ENCODE results near the gene TRDMT1.

DNA sequence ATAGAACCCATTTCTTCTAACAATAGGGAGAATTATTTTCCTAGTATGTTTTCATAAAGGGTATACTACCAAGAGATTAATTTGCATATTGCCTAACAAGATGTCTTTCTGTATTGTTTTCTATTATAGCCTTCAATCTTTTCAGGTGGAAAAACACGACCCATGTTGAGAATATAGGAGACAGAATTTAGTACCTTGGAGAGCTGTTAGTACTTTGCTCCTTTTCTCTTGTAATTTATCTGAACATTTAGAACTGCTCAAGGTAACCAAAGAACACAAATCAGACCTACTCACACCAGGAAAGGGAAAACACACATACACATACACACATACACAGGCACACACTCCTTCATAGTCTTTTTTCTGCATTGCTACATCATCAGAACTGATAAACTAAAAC lies 7.8 kb upstream of the TRDMT1 start:
- TF ChIP-seq POLR2A (IDR thresholded peaks at IDR 0.05) (no peak), POLR2AphosphoS5 (IDR thresholded peaks at IDR 0.05) (no peak)
- TF ChIP-seq, protein P1, sequence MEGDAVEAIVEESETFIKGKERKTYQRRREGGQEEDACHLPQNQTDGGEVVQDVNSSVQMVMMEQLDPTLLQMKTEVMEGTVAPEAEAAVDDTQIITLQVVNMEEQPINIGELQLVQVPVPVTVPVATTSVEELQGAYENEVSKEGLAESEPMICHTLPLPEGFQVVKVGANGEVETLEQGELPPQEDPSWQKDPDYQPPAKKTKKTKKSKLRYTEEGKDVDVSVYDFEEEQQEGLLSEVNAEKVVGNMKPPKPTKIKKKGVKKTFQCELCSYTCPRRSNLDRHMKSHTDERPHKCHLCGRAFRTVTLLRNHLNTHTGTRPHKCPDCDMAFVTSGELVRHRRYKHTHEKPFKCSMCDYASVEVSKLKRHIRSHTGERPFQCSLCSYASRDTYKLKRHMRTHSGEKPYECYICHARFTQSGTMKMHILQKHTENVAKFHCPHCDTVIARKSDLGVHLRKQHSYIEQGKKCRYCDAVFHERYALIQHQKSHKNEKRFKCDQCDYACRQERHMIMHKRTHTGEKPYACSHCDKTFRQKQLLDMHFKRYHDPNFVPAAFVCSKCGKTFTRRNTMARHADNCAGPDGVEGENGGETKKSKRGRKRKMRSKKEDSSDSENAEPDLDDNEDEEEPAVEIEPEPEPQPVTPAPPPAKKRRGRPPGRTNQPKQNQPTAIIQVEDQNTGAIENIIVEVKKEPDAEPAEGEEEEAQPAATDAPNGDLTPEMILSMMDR (IDR thresholded peaks at IDR 0.05), result no peak

Data from breast epithelium (tissue), 3 donors.